Common myeloid progenitor, CD34-positive (primary cell): ENCODE data around the gene OR6J1.
"Not testable (repeated sequence)": the region's sequence is repeated elsewhere in the genome, so short reads cannot be mapped to it uniquely, and the experiment has no call there.

Source experiments
- CTCF ChIA-PET: fragments of 350-600 bp; sonication (Branson Sonifier 250); formaldehyde crosslinking; loops from one replicate; lab custom pipeline; 2021; ENCODE audit warnings: antibody characterized with exemption; lab: Charles Lee
- POLR2A ChIA-PET: fragments of 350-600 bp; sonication (Branson Sonifier 250); formaldehyde crosslinking; loops from one replicate; lab custom pipeline; 2021; ENCODE audit warnings: antibody characterized with exemption; lab: Charles Lee
- DNase-seq, 3 donors: peaks; one replicate each; pipeline versions ENCODE4 v3.0.0 to v3.0.0-alpha.2; 2013
- H3K27ac ChIP-seq, 2 experiments: 1 replicate in 1 of 2; 2 replicates in 1 of 2; pipeline ENCODE4 v1.7.0; 2013; ENCODE audit warnings: inconsistent platforms in 2 of 2, low read length in 2 of 2, mild to moderate bottlenecking in 2 of 2, low read depth in 1 of 2, moderate library complexity in 1 of 2; ENCODE audit not compliant: severe bottlenecking in 2 of 2, insufficient read depth in 1 of 2, poor library complexity in 1 of 2
- H3K27me3 ChIP-seq, 5 experiments: replicated peaks in 2 of 5; 1 replicate in 3 of 5; 2 replicates in 2 of 5; pipeline versions ENCODE4 v1.6.1 to v1.7.0; 2013; ENCODE audit warnings: low read length in 4 of 5, mild to moderate bottlenecking in 2 of 5, moderate library complexity in 2 of 5, inconsistent platforms in 1 of 5; ENCODE audit not compliant: insufficient read depth in 5 of 5, control insufficient read depth in 4 of 5
- H3K36me3 ChIP-seq, 4 experiments: 1 replicate in 2 of 4; 2 replicates in 2 of 4; pipeline versions ENCODE4 v1.6.1 to v1.7.0; 2013; ENCODE audit warnings: low read length in 3 of 4, control low read depth in 1 of 4, mild to moderate bottlenecking in 1 of 4; ENCODE audit not compliant: control insufficient read depth in 4 of 4, insufficient read depth in 4 of 4
- H3K4me1 ChIP-seq, 4 experiments: 1 replicate in 3 of 4; 2 replicates in 1 of 4; pipeline versions ENCODE4 v1.6.1 to v1.7.1; 2013; ENCODE audit warnings: low read length in 3 of 4, mild to moderate bottlenecking in 3 of 4, control low read depth in 1 of 4, inconsistent platforms in 1 of 4, moderate library complexity in 1 of 4; ENCODE audit not compliant: control insufficient read depth in 4 of 4, insufficient read depth in 4 of 4; ENCODE audit errors: control extremely low read depth in 1 of 4
- H3K4me3 ChIP-seq, 7 experiments: 1 replicate in 4 of 7; 2 replicates in 3 of 7; pipeline versions ENCODE4 v1.5.1 to v1.7.0; 2013; ENCODE audit warnings: mild to moderate bottlenecking in 7 of 7, low read length in 6 of 7, moderate library complexity in 6 of 7, inconsistent platforms in 2 of 7, low read depth in 2 of 7, control low read depth in 1 of 7; ENCODE audit not compliant: insufficient read depth in 4 of 7, control insufficient read depth in 1 of 7; ENCODE audit errors: extremely low read depth in 1 of 7
- H3K9me3 ChIP-seq, 5 experiments: 1 replicate in 4 of 5; 2 replicates in 1 of 5; pipeline versions ENCODE4 v1.6.1 to v1.7.1; 2013; ENCODE audit warnings: low read length in 4 of 5, mild to moderate bottlenecking in 2 of 5, inconsistent platforms in 1 of 5, low read depth in 1 of 5, moderate library complexity in 1 of 5; ENCODE audit not compliant: control insufficient read depth in 4 of 5, insufficient read depth in 2 of 5; ENCODE audit errors: control extremely low read depth in 1 of 5
- WGBS: methylation state at CpG from one replicate; pipeline ENCODE4 v1.1.5; 2013; ENCODE audit not compliant: insufficient coverage; 5-methylcytosine and 5-hydroxymethylcytosine counted together

Gene OR6J1

DNA sequence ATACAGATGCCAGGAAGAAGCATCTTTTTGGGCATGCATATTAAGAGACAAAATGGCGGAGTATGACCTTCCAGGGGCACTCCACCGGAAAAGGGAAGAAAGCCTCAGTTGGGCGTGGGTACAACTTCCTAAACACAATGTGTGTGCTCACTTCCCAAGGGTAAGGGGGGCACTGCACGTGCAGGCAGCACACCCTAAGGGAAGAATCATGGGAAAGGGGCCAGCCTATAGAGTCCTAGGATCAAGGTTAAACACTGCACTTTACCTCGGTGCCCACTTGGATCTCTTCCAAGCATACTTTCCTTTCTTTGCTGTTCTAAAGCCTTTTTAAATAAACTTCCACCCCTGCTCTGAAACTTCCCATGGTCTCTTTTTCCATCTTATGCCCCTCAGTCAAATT is 14.8 kb downstream of the OR6J1 start:
- H3K27me3 ChIP-seq, result no peaks in the 10 kb centered on the region
- no peak for DNase-seq
- CTCF ChIA-PET, result interaction anchor here (1.0 kb wide), 1 partner anchor 28 kb away, joined by 3 read pairs; no protein-coding TSS in a partner anchor
- 90% methylated on average over 3 of the region's 5 CpGs for WGBS
- no peaks in the 10 kb centered on the region for H3K36me3 ChIP-seq
- no peak overlapping the region for H3K4me3 ChIP-seq
- POLR2A ChIA-PET, result no interaction called here
- peaks cover 0 to 9% (median 4%) of the 10 kb centered on the region in 5 experiments for H3K9me3 ChIP-seq
- H3K4me1 ChIP-seq, result no peaks in the 10 kb centered on the region
- no peak overlapping the region for H3K27ac ChIP-seq

DNA sequence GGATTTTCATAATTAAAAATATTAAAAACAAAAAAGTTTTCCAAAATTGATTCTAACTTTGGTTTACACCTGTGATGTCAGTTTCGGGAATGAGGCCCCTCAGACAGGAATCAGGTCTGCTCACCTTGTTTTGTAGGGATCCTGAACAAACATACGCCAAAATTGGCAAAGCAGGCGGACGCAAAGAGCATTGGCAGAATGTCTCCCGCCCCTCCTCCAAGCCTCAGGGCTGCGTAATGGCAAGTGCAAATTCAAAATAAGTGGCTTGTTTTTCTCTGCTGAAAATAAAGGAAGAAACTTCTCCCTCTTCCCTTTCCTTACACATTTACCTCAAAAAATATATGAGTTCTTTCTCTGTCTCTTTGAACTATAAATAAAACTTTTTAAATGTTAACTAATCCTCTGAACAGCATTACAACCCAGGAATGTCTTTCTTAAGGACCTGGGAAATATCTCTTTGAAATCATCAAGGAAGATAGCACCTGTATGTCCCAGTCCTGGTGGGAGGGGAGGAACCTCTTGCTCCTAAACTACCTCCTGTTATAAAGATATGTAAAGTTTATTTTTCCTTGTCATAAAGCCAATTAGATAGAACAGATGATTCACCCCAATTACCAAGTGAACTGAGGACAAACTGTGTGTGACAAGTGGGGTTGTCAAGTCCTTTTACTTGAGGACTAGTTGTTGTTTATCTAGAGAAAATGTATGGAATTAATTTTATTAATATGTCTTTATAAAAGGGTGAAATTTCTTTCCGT is 16.5 kb downstream of the OR6J1 start:
- H3K27me3 ChIP-seq, result no peaks in the 10 kb centered on the region
- POLR2A ChIA-PET, result no interaction called here
- H3K27ac ChIP-seq, result no peak overlapping the region
- no peaks in the 10 kb centered on the region for H3K36me3 ChIP-seq
- peaks cover 8 to 15% (median 13%) of the 10 kb centered on the region in 4 experiments for H3K4me1 ChIP-seq
- WGBS, result 100% methylated on average over 5 of the region's 7 CpGs
- CTCF ChIA-PET, result interaction anchor here (1.0 kb wide), 1 partner anchor 15 kb away, joined by 3 read pairs; no protein-coding TSS in a partner anchor
- peaks cover 0 to 9% (median 4%) of the 10 kb centered on the region in 5 experiments for H3K9me3 ChIP-seq
- no peak overlapping the region for H3K4me3 ChIP-seq
- DNase-seq, result no peak

DNA sequence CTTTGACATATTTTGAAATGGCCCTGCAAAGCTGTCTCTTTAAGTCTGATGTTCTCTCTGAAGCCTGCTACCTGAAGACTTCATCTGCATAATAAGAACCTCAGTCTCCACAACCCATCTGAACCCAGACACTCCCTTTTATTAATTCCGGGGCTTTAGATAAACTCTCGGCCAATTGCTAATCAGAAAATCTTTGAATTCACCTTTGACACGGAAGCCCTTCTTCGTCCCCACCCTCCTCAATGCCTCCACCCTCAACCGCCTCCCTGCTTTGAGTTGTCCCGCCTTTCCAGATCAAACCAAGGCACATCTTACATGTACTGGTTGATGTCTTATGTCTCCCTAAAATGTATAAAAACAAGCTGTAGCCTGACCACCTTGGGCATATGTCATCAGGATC is 17.6 kb downstream of the OR6J1 start:
- ChIA-PET POLR2A (no interaction called here), CTCF (interaction anchor here (0.6 to 1.3 kb wide), 2 partner anchors 15 to 22 kb away, joined by 3 read pairs; no protein-coding TSS in a partner anchor)
- Histone ChIP-seq H3K27me3 (no peaks in the 10 kb centered on the region), H3K4me3 (no peak overlapping the region), H3K27ac (no peak overlapping the region), H3K36me3 (no peaks in the 10 kb centered on the region), H3K9me3 (peaks cover 0 to 6% (median 4%) of the 10 kb centered on the region in 5 experiments), H3K4me1 (peaks cover 8 to 18% (median 15%) of the 10 kb centered on the region in 4 experiments)
- WGBS, result 100% methylated on average over 6 of the region's 6 CpGs
- no peak for DNase-seq

DNA sequence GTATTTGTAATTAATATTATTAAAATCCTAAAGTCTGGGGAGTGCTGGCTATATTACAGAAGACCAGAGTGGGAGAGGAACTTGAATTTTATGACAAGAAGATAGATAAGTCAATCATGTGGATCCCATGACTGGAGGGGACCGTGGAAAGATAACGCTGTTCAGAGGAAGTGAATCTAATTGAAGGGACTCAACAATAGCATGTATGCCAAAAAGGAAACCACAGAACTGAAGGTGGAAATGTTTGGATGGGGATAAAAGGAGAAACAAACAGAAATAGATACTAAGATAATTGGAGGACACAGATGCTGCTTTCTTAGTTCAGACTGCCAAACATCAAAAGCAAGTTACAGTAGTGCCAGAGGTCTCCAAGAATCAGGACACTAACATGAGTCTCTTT is 21.1 kb downstream of the OR6J1 start:
- Histone ChIP-seq H3K27me3 (no peaks in the 10 kb centered on the region), H3K9me3 (no peaks in the 10 kb centered on the region), H3K36me3 (no peaks in the 10 kb centered on the region), H3K27ac (no peak overlapping the region), H3K4me1 (peaks cover 8 to 18% (median 15%) of the 10 kb centered on the region in 4 experiments), H3K4me3 (no peak overlapping the region)
- ChIA-PET CTCF (no interaction called here), POLR2A (no interaction called here)
- DNase-seq, result peak; percentile 26 to 72 (median 59)
- 0% methylated on average over 2 of the region's 2 CpGs for WGBS

DNA sequence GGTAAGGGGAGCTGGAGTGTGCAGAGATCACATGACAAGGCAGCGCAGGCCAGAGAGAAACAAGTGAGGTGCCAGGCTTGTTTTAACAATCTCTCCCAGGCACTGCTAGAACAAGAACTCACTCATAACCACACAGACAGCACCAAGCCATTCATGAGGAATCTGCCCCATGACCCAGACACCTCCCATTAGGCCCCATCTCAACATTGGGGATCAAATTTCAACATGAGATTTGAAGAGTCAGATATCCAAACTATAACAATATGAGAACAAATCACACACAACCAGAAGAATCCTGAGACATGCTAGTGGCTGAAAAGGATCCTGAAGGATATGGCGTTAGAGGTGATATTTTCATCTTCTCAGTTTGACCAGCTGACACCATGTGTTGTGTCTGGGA is 21.9 kb downstream of the OR6J1 start:
- ChIA-PET POLR2A (no interaction called here), CTCF (no interaction called here)
- H3K9me3 ChIP-seq, result no peaks in the 10 kb centered on the region
- no peaks in the 10 kb centered on the region for H3K27me3 ChIP-seq
- DNase-seq, result no peak
- 100% methylated on average over 1 of the region's 2 CpGs for WGBS
- H3K4me1 ChIP-seq, result peaks cover 8 to 18% (median 15%) of the 10 kb centered on the region in 4 experiments
- no peaks in the 10 kb centered on the region for H3K36me3 ChIP-seq
- H3K27ac ChIP-seq, result no peak overlapping the region
- H3K4me3 ChIP-seq, result no peak overlapping the region

- H3K9me3 ChIP-seq, POLR2A ChIA-PET, H3K27ac ChIP-seq, CTCF ChIA-PET, DNase-seq, H3K27me3 ChIP-seq, H3K4me3 ChIP-seq, H3K4me1 ChIP-seq: not testable (repeated sequence)
- WGBS, result 100% methylated on average over 1 of the region's 2 CpGs
- H3K36me3 ChIP-seq, result peaks cover 4 to 21% (median 9%) of the 10 kb centered on the region in 4 experiments
Observed at GRCh38 chr14:22615765-22616164, 28.4 kb downstream of the OR6J1 start.

DNA sequence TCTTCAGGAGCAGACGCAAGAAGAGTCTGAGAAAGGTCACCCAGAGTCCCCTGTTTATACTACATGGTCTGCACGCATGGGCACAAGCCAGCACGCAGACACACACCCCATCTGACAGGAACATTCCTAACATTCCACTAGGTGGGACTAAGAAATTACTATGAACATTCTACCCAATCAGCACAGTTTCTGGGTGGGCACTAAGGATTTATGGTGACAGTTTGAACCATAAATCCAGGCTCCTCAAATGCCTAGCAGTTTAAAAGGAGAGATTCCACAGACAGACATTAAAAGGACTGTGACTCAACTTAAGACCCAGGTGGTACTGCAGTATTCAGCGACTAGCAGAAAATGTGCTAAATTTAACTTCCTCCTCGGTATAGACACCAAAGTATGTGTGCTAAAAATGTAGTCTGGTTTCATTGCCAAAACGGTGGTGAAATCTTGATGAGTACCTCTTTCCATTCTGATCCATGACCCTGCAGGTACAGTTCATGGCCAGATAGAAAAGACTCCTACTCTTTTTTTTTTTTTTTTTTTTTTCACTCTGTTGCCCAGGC is 29.8 kb downstream of the OR6J1 start:
- CTCF ChIA-PET, result interaction anchor here (1.2 kb wide), 1 partner anchor 15 kb away, joined by 4 read pairs; the partner anchor contains the start of gene ABHD4
- POLR2A ChIA-PET, result no interaction called here
- Histone ChIP-seq H3K4me3 (no peak overlapping the region), H3K27ac (no peak overlapping the region), H3K4me1 (peaks cover 0 to 3% (median 0%) of the 10 kb centered on the region in 4 experiments), H3K36me3 (peaks cover 6 to 34% (median 20%) of the 10 kb centered on the region in 4 experiments), H3K27me3 (no peaks in the 10 kb centered on the region), H3K9me3 (no peaks in the 10 kb centered on the region)
- 77% methylated on average over 5 of the region's 6 CpGs for WGBS
- peak in 2 of 3 donors; percentile 32 to 52 for DNase-seq
